ENCODE results near the gene HSF4. TPM values are rescaled to one million over a fixed set of nuclear protein-coding genes. Genes with fewer than 3 reads are reported as not detected.

Gene HSF4
- total and polyA plus RNA-seq, 4 donors = 22.2 to 133 (median 63.2) TPM

DNA sequence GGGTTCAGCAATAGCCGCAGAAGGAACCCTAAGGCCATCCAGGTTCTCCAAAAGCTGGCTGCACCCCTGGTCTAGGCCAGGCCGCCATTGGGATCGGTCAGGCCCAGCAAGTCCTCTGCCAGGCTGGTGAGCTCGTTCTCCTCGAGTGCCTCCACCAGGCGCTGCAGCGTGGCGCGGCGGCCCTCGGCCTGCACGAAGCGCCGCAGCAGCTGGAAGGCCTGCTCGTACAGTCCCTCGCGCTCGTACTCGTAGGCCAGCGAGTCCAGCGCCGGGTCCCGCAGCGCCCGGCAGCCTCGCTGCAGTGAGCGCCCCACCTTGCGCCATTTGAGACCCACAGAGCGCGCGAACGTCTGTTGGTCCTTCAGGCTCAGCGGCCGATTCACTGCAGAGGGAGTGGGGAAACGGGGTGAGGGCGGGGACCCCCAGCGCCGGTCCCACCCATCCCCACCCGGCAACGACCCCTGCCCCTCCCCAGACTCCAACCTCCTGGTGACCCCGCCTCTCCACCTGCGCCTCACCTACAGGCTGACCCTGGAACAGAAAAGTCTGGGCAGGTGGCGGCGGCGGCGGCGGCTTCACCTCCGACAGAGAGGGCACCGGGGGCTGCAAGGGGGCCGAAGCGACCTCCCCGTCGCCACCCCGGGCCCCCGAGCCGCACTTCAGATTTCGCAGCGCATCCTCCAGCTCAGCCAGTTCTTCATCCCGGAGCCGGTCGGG, 9.8 kb upstream of the HSF4 start:
- peak in 1 of 2 donors; percentile 43 for DNase-seq
- Histone ChIP-seq H3K4me3 (ENCODE audit: low read length in 2 of 2) (no peak overlapping the region), H3K4me1 (ENCODE audit: control insufficient read depth in 1 of 2, insufficient read depth in 2 of 2, low read length in 2 of 2) (no peaks in the 10 kb centered on the region), H3K27ac (ENCODE audit: low read depth in 1 of 2, low read length in 2 of 2) (no peak overlapping the region), H3K27me3 (ENCODE audit: control insufficient read depth in 1 of 2, insufficient read depth in 2 of 2, low read length in 1 of 2) (no peaks in the 10 kb centered on the region), H3K9me3 (ENCODE audit: control insufficient read depth, low read length) (no peaks in the 10 kb centered on the region), H3K36me3 (ENCODE audit: control insufficient read depth in 1 of 2, insufficient read depth in 2 of 2, low read length in 1 of 2) (no peaks in the 10 kb centered on the region)
- intact Hi-C loops (cut with DNase I) = loop anchor here (1.0 to 10.0 kb wide), 6 partner anchors 47 to 260 kb away; partner anchors contain the start of gene PHAF1 (in 1 of the 2)
- ATAC-seq (ENCODE audit: low FRiP score) = no peak
- WGBS, 2 donors = 37 to 38% methylated on average over 52 to 61 of the region's 61 CpGs

DNA sequence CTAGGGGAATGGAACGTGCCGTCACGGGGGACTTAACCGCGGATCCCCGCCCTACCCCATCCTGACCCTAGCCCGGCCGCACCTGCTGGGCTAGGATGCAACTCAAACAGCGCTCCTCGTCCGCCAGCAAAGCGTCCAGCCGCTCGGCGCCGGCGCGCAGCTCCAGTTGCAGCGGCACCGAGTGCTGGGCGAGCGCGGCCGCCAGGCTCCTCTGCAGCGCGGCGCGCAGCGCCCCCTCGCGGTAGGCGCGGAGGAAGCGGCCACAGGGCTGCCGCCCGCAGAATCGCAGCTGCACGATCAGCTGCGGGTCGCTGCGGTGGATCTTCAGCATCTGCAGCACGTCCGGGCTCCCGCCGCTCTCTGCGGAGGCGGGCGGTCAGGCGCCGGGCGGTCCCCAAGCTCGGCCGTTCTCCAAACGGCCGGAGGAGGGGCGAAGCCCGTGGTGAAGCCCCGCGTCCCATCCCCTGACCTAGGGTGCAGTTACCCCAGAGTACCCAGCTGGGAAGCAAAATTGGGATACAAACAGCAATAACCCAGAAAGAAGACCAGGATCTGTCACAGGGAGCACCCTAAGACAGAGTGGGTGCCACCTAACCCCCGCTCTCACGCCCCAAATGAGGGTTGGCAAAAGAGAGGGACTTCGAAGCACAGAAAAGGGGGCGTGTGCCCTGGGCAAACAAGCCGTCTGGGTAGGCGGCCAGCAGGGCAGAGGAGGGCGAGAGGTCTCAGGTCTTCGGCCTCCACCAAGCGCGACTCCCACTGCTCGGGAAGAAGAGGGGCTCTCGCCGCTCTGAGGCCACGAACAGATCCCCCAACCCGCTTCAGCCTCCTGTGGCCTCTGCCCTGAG, 9.0 kb upstream of the HSF4 start:
- Histone ChIP-seq H3K4me3 (ENCODE audit: low read length in 2 of 2) (no peak overlapping the region), H3K4me1 (ENCODE audit: control insufficient read depth in 1 of 2, insufficient read depth in 2 of 2, low read length in 2 of 2) (no peaks in the 10 kb centered on the region), H3K36me3 (ENCODE audit: control insufficient read depth in 1 of 2, insufficient read depth in 2 of 2, low read length in 1 of 2) (no peaks in the 10 kb centered on the region), H3K27me3 (ENCODE audit: control insufficient read depth in 1 of 2, insufficient read depth in 2 of 2, low read length in 1 of 2) (no peaks in the 10 kb centered on the region), H3K27ac (ENCODE audit: low read depth in 1 of 2, low read length in 2 of 2) (no peak overlapping the region), H3K9me3 (ENCODE audit: control insufficient read depth, low read length) (no peaks in the 10 kb centered on the region)
- DNase-seq (peak; percentile 77 to 92), ATAC-seq (ENCODE audit: low FRiP score) (peak; percentile 86)
- intact Hi-C loops (cut with DNase I) = loop anchor here (1.0 to 10.0 kb wide), 4 partner anchors 138 to 261 kb away; no protein-coding TSS in a partner anchor
- WGBS, 2 donors = 10 to 12% methylated on average over 68 to 74 of the region's 74 CpGs

DNA sequence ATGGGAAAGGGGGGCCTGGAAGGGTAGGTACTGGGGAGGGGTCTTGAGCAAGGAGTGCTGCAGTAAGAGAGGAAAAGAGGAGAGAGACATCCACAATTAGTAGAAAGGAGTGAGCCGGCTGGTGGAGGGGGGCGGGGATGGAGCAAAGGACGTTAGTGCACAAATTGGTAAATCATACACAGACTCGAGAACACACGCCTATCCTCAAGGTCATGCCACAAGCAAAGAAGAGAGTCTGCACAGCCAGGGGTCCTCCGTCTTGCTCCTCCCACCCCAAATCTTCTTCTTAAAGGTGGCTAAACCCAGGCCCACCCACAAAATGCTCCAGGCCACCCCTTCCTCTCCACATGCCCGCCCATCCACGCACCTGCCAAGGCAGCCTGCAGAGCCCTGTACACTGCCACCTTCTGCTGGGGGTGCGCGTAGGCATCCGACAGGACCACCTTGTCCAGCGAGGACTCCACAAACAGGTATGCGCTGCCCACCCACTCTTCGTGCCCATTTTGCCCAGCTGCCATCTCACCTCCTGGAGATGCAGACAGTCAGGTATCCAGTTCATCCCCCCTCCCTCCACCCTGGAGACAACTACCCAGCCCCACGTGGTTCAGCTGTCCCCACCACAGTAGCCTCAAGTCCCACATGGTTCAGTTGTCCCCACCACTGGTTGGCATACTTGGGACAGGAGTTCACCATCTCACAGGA, 8.3 kb upstream of the HSF4 start:
- Histone ChIP-seq H3K27me3 (ENCODE audit: control insufficient read depth in 1 of 2, insufficient read depth in 2 of 2, low read length in 1 of 2) (no peaks in the 10 kb centered on the region), H3K9me3 (ENCODE audit: control insufficient read depth, low read length) (no peaks in the 10 kb centered on the region), H3K27ac (ENCODE audit: low read depth in 1 of 2, low read length in 2 of 2) (no peak overlapping the region), H3K36me3 (ENCODE audit: control insufficient read depth in 1 of 2, insufficient read depth in 2 of 2, low read length in 1 of 2) (no peaks in the 10 kb centered on the region), H3K4me1 (ENCODE audit: control insufficient read depth in 1 of 2, insufficient read depth in 2 of 2, low read length in 2 of 2) (no peaks in the 10 kb centered on the region), H3K4me3 (ENCODE audit: low read length in 2 of 2) (no peak overlapping the region)
- 75 to 76% methylated on average over 15 of the region's 15 CpGs for WGBS, 2 donors
- intact Hi-C loops (cut with DNase I) = loop anchor here in 1 of 2 donors (5.0 to 10.0 kb wide), 2 partner anchors 139 to 261 kb away; no protein-coding TSS in a partner anchor
- ATAC-seq (ENCODE audit: low FRiP score) (no peak), DNase-seq (peak in 1 of 2 donors; percentile 36)

DNA sequence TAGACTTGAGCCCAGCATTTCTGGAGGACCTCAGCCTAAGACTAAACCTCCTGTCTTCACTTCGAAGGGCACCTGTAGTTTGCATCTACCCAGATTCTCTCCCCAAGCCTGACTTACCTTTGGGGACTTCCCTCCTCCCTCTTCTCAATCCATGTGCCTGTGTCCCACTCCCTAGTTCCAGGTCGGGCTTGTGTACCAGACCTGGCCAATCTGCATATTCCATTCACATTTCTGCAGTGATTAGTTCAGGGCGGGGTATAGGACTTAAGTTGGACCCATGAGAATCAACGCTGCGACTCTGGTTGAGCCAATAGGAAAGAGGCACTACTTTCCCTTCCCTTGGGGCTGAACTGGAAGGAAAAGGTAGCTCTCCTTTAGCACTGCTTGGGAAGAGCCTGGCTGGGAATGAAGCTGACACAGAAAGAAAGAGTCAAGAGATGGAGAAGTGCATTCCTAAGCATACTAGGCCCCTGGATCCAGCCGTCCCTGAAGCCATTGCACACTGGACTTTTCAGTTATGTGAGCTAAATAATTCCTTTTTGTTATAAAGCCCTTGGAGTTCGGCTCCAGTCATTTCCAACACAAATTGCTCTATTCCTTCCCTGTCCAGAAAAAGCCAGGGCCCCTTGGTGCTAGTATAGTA, 7.3 kb upstream of the HSF4 start:
- ATAC-seq (ENCODE audit: low FRiP score) (no peak), DNase-seq (no peak)
- H3K27me3 ChIP-seq (ENCODE audit: control insufficient read depth in 1 of 2, insufficient read depth in 2 of 2, low read length in 1 of 2) = no peaks in the 10 kb centered on the region
- H3K4me1 ChIP-seq (ENCODE audit: control insufficient read depth in 1 of 2, insufficient read depth in 2 of 2, low read length in 2 of 2) = no peaks in the 10 kb centered on the region
- no peak overlapping the region for H3K27ac ChIP-seq (ENCODE audit: low read depth in 1 of 2, low read length in 2 of 2)
- H3K4me3 ChIP-seq (ENCODE audit: low read length in 2 of 2) = no peak overlapping the region
- intact Hi-C loops (cut with DNase I) = loop anchor here in 1 of 2 donors (5.0 to 10.0 kb wide), 2 partner anchors 140 to 262 kb away; no protein-coding TSS in a partner anchor
- H3K36me3 ChIP-seq (ENCODE audit: control insufficient read depth in 1 of 2, insufficient read depth in 2 of 2, low read length in 1 of 2) = no peaks in the 10 kb centered on the region
- no peaks in the 10 kb centered on the region for H3K9me3 ChIP-seq (ENCODE audit: control insufficient read depth, low read length)
- WGBS, 2 donors = 77 to 78% methylated on average over 7 of the region's 7 CpGs

DNA sequence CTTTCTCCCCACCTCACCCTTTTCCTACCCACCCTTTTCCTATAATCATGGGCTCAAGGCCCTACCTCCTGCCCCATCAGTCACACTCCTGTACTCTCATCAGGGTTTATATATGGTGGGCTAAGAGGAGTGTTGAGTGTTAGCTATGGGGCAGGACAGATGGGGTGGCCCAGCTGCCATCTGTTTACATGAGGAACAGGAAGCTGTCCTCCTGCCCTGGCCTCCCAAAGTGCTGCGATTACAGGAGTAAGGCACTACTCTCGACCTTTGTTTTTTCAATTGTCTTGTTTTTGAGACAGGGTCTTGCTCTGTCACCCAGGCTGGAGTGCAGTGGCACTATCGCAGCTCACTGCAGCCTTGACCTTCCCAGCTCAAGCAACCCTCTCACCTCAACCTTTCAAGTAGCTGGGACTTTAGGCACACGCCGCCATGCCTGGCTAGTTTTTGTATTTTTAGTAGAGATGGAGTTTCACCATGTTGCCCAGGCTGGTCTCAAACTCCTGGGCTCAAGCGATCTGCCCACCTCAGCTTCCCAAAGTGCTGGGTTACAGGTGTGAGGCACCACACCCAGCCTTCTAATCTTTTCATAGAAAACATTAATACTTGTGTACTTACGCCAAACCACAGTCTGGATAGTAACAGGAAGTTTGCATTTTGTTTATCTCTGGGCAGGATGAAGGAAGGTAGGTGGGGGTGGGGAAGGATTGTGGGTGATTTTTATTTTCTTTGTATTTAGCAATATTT, 6.5 kb upstream of the HSF4 start:
- Histone ChIP-seq H3K27me3 (ENCODE audit: control insufficient read depth in 1 of 2, insufficient read depth in 2 of 2, low read length in 1 of 2) (no peaks in the 10 kb centered on the region), H3K9me3 (ENCODE audit: control insufficient read depth, low read length) (no peaks in the 10 kb centered on the region), H3K4me3 (ENCODE audit: low read length in 2 of 2) (no peak overlapping the region), H3K27ac (ENCODE audit: low read depth in 1 of 2, low read length in 2 of 2) (no peak overlapping the region), H3K4me1 (ENCODE audit: control insufficient read depth in 1 of 2, insufficient read depth in 2 of 2, low read length in 2 of 2) (no peaks in the 10 kb centered on the region), H3K36me3 (ENCODE audit: control insufficient read depth in 1 of 2, insufficient read depth in 2 of 2, low read length in 1 of 2) (no peaks in the 10 kb centered on the region)
- whole genome bisulfite sequencing, 2 donors = 91 to 92% methylated on average over 7 of the region's 7 CpGs
- ATAC-seq (ENCODE audit: low FRiP score) (no peak), DNase-seq (peak in 1 of 2 donors; percentile 25)
- intact Hi-C loops (cut with DNase I) = loop anchor here in 1 of 2 donors (2.0 to 10.0 kb wide), 3 partner anchors 27 to 263 kb away; no protein-coding TSS in a partner anchor

DNA sequence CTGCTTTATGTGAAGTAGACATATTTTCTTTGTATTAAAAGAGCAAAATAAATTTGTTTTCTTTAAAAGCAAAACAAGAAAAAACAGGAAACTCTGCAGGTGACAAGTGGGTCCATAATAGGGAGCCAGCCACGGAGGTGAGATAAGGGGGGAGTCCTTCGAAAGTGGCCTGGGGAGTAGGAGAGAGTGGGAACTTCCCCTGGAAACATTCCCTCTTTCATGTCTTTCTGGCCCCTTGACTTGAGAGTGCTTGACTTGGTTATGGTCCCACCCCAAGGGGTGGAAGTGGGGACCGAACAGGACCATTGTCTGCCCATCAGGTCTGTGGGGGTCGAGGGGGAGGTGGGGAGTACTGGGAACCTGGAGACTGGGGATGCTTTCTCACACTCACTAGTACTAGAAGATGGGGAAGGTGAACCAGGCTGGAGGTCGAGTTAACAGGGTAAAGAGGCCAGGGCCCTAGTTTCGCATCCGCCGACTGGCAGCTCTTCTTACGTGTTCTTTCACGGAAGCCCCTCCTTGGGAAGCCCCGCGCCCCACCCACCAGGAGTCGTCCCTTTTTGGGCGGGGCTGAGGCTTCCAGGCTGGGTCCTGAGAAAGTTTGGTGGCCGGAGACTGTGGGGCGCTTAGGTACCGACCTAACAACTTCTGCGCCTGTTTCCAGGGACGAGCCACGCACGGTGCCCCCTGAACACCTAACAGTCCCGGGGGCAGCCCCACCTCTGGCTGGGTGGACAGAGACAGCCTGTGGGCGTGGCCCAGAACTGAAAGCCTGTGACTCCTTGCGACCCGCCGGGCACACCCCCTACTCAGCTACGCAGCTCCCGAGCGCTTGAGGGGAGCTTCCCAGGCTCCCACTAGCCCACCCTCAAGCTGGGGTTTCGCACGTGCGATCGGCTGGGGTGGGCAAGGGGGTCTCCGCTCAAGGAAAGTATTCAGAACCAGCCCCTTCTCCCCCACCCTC, 5.6 kb upstream of the HSF4 start:
- no peaks in the 10 kb centered on the region for H3K4me1 ChIP-seq (ENCODE audit: control insufficient read depth in 1 of 2, insufficient read depth in 2 of 2, low read length in 2 of 2)
- no peaks in the 10 kb centered on the region for H3K27me3 ChIP-seq (ENCODE audit: control insufficient read depth in 1 of 2, insufficient read depth in 2 of 2, low read length in 1 of 2)
- H3K9me3 ChIP-seq (ENCODE audit: control insufficient read depth, low read length) = no peaks in the 10 kb centered on the region
- 6 to 8% methylated on average over 34 of the region's 34 CpGs for WGBS, 2 donors
- no peaks in the 10 kb centered on the region for H3K36me3 ChIP-seq (ENCODE audit: control insufficient read depth in 1 of 2, insufficient read depth in 2 of 2, low read length in 1 of 2)
- no peak overlapping the region for H3K27ac ChIP-seq (ENCODE audit: low read depth in 1 of 2, low read length in 2 of 2)
- ATAC-seq (ENCODE audit: low FRiP score) (no peak), DNase-seq (peak; percentile 80 to 86)
- intact Hi-C loops (cut with DNase I) = loop anchor here in 1 of 2 donors (2.0 to 10.0 kb wide), 3 partner anchors 26 to 264 kb away; no protein-coding TSS in a partner anchor
- H3K4me3 ChIP-seq (ENCODE audit: low read length in 2 of 2) = peak overlapping the region; percentile 68 to 93

DNA sequence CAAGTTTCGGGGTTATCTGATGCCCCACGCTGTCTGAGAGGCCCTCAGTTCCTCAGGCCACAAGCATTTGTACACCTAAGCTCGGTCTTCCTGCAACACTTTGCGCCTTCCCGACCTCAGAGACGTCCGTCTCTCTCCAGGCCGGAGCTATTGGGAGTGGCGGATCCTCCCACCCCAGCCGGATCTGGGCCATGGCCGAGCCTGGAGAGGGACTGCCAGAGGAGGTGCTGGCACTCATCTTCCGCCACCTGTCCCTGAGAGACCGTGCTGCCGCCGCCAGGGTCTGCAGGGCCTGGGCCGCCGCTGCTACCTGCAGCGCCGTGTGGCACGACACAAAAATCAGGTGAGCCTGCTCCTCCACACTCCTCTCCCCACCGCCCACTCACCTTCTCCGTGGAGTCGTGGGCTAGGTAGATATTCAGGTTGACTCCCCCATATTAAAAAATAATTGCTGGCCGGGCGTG, 2.9 kb upstream of the HSF4 start:
- H3K9me3 ChIP-seq (ENCODE audit: control insufficient read depth, low read length) = no peaks in the 10 kb centered on the region
- ATAC-seq (ENCODE audit: low FRiP score) (no peak), DNase-seq (no peak)
- no peaks in the 10 kb centered on the region for H3K36me3 ChIP-seq (ENCODE audit: control insufficient read depth in 1 of 2, insufficient read depth in 2 of 2, low read length in 1 of 2)
- no peaks in the 10 kb centered on the region for H3K27me3 ChIP-seq (ENCODE audit: control insufficient read depth in 1 of 2, insufficient read depth in 2 of 2, low read length in 1 of 2)
- no peak overlapping the region for H3K4me3 ChIP-seq (ENCODE audit: low read length in 2 of 2)
- H3K27ac ChIP-seq (ENCODE audit: low read depth in 1 of 2, low read length in 2 of 2) = no peak overlapping the region
- intact Hi-C loops (cut with DNase I) = no loop called here
- H3K4me1 ChIP-seq (ENCODE audit: control insufficient read depth in 1 of 2, insufficient read depth in 2 of 2, low read length in 2 of 2) = no peaks in the 10 kb centered on the region
- 48 to 54% methylated on average over 25 of the region's 25 CpGs for WGBS, 2 donors
